Ectodermal cell (in vitro differentiated cells): Measurements from ENCODE around the gene TMEM203.

ENCODE experiments used
- H3K27ac ChIP-seq: 2 replicates; pipeline ENCODE4 v1.7.0; 2013; ENCODE audit warnings: mild to moderate bottlenecking, low read depth, low read length; ENCODE audit not compliant: insufficient read depth, poor library complexity, severe bottlenecking
- H3K27me3 ChIP-seq: 2 replicates; pipeline ENCODE4 v1.7.0; 2013; ENCODE audit warnings: mild to moderate bottlenecking, low read length; ENCODE audit not compliant: insufficient read depth, control insufficient read depth, poor library complexity, severe bottlenecking
- H3K36me3 ChIP-seq: one replicate; pipeline ENCODE4 v1.7.0; 2013; ENCODE audit warnings: low read length; ENCODE audit not compliant: control insufficient read depth, insufficient read depth
- H3K4me1 ChIP-seq: one replicate; pipeline ENCODE4 v1.7.0; 2013; ENCODE audit warnings: low read length; ENCODE audit not compliant: control insufficient read depth, insufficient read depth
- H3K4me3 ChIP-seq: 2 replicates; pipeline ENCODE4 v1.7.0; 2013; ENCODE audit warnings: low read depth, low read length, control low read depth; ENCODE audit not compliant: insufficient read depth
- H3K9me3 ChIP-seq: 2 replicates; pipeline ENCODE4 v1.7.0; 2013; ENCODE audit warnings: mild to moderate bottlenecking, low read length, moderate library complexity; ENCODE audit not compliant: control insufficient read depth
- WGBS, 2 experiments: methylation state at CpG; one replicate each; pipeline ENCODE4 v1.1.7; 2013; ENCODE audit warnings: missing lambda C conversion rate in 2 of 2; 5-methylcytosine and 5-hydroxymethylcytosine counted together

TMEM203 gene

DNA sequence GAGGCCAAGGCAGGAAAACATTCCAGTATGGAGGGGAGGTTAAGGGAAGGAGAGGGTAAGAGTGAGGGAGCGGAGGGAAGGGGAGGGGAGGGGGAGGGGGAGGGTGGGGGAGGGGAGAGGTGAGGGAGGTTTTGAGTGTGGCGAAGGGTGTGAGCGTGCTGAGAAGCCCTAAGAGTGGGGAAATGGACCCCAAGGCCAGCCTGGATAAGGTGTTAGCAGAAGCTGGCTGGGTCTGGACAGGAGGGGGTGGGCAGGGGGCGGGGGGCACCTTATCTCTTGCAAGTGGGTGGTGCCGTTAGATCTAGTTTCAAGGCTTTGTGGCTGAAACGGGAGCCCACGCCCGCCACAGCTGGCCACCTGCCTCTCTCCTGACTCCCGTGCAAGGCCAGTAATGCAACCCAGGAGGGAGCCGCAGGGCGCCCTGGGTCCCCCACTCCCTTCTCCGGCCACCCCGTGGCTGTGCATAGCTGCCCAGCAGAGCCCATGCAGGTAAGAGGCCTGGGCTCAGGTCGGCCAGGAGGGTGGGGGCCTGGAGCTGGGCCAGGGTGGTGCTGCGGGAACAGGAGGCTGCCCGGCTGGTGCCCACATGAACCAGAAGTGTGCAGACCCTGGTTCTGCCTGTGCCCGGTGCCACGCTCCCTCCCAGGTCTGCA, 22.5 kb upstream of the TMEM203 start:
- Histone ChIP-seq H3K27ac (no peak overlapping the region), H3K27me3 (peaks cover 3% of the 10 kb centered on the region), H3K36me3 (no peaks in the 10 kb centered on the region), H3K4me1 (no peaks in the 10 kb centered on the region), H3K4me3 (no peak overlapping the region), H3K9me3 (no peaks in the 10 kb centered on the region)
- 70% methylated on average over 17 of the region's 18 CpGs for WGBS, 2 experiments

DNA sequence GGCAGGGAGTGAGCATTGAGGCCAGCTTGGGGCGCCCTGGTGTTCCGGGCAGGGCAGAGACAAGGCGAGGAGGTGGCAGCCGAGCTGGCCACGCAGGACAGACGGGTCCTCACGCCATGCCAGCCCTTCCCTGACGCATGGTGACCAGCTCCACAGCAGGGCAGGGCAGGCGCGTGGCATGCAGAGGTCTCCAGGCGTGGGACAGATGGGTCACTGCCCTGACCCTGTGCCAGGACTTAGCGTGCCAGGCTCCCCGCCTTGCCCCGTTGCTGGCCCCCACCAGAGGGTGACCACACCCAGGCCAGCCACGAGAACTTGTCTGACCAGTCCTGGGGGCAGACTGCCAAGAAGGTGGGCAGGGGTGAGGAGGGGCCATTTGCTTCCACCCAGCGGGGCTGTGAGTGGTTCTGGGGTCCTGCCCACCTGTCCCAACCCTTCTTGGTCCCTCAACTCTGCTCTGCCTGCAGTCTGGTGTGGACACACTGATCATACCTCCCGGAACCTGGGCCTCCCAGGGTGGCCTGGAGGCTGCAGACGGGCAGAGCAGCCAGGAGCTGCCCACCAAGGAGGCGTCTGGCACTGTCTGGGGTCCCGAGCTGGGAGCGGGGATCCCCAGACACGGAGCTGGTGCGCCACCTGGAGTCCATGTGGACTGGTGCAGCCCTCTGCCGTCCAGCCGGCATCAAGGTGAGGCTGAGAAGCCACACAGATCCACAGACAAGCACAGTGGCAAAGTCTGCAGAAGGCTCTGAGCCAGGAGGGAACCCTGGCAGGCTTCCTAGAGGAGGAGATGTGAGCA, 21.8 kb upstream of the TMEM203 start, which contains the start of gene RNF224:
Gene RNF224, plus strand, starts transcription at position 449 of the 799 bp plus-strand sequence. CDS start 834 bp downstream, outside the sequence.
- Histone ChIP-seq H3K36me3 (no peaks in the 10 kb centered on the region), H3K4me1 (no peaks in the 10 kb centered on the region)
- 57 to 58% methylated on average over 25 of the region's 25 CpGs for whole genome bisulfite sequencing, 2 experiments

DNA sequence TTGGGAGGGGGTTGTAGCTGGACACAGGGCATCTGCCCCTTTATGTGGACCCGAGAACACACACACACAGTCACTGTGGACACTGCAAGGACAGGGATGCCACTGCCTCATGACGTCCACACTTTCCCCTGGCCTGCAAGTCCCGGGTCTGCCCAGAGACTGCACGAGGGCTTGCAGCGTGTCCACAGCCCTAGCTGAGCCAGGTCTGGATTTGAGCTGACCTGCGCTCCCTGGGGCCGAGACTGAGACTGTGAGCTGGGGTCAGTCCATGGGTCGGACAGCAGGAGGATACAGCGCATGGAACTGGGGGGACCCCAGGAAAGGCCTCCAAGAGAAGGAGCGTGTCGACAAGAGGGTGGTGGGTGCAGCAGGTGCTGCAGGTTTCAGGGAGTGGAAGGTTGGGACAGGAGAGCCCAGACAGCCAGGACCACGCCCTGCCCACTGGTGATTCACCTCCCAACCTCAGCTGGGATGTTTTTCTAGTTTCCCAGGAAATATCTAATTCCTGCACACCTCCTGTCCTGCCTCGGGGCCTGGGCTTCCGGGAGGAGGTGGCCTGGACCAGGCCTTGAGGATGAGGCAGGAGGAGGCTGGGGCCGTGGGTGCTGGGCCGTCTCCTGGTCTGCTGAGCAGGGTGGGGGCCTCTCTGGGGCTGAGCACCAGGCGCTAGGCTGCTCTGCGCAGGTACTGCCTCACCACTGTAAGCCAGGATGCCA, 21.0 kb upstream of the TMEM203 start:
- Histone ChIP-seq H3K4me1 (no peaks in the 10 kb centered on the region), H3K27ac (no peak overlapping the region), H3K9me3 (no peaks in the 10 kb centered on the region), H3K4me3 (no peak overlapping the region), H3K36me3 (no peaks in the 10 kb centered on the region), H3K27me3 (peaks cover 16% of the 10 kb centered on the region)
- 90 to 92% methylated on average over 18 of the region's 18 CpGs for WGBS, 2 experiments

More for the DNA sequence above, 21.8 kb upstream of the TMEM203 start, which contains the start of gene RNF224:
- no peak within 1 kb of the TSS for H3K4me3 ChIP-seq
- H3K27me3 ChIP-seq: peaks cover 10% of the 10 kb centered on the region
- H3K27ac ChIP-seq: no peak within 1 kb of the TSS
- H3K9me3 ChIP-seq: no peaks in the 10 kb centered on the region

DNA sequence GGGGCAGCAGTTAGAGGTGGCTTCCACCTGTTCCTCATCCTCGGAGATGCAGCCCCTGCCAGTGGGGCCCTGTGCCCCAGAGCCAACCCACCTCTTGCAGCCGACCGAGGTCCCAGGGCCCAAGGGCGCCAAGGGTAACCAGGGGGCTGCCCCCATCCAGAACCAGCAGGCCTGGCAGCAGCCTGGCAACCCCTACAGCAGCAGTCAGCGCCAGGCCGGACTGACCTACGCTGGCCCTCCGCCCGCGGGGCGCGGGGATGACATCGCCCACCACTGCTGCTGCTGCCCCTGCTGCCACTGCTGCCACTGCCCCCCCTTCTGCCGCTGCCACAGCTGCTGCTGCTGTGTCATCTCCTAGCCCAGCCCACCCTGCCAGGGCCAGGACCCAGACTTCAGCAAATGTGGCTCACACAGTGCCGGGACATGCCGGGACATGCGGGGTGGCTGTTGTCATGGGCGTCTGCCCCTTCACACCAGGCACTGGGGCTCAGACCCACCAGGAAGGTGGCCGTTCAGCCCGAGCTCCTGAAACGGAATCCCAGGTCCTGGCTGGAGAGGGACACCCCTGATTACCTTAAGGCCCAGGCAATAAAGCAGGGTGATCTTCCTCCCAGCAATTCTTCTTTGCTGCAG, 20.4 kb upstream of the TMEM203 start:
- Histone ChIP-seq H3K4me3 (no peak overlapping the region), H3K27me3 (peaks cover 19% of the 10 kb centered on the region)
- WGBS, 2 experiments: 89% methylated on average over 21 of the region's 21 CpGs

GRCh38 chr9:137224830-137225694, 19.6 kb upstream of the TMEM203 start, which contains the start of gene CYSRT1:
TSS of gene CYSRT1 (plus strand) at chr9:137225174. CDS start at chr9:137225622, 448 bp downstream.
- no peaks in the 10 kb centered on the region for H3K36me3 ChIP-seq
- 77 to 79% methylated on average over 23 of the region's 23 CpGs for WGBS, 2 experiments
- H3K4me1 ChIP-seq: no peaks in the 10 kb centered on the region
- no peaks in the 10 kb centered on the region for H3K9me3 ChIP-seq
- no peak within 1 kb of the TSS for H3K27ac ChIP-seq
- H3K4me3 ChIP-seq: peak within 1 kb of the TSS; percentile 86
- peaks cover 22% of the 10 kb centered on the region for H3K27me3 ChIP-seq

More for the DNA sequence above, 20.4 kb upstream of the TMEM203 start:
- Histone ChIP-seq H3K4me1 (no peaks in the 10 kb centered on the region), H3K27ac (no peak overlapping the region), H3K36me3 (no peaks in the 10 kb centered on the region), H3K9me3 (no peaks in the 10 kb centered on the region)

DNA sequence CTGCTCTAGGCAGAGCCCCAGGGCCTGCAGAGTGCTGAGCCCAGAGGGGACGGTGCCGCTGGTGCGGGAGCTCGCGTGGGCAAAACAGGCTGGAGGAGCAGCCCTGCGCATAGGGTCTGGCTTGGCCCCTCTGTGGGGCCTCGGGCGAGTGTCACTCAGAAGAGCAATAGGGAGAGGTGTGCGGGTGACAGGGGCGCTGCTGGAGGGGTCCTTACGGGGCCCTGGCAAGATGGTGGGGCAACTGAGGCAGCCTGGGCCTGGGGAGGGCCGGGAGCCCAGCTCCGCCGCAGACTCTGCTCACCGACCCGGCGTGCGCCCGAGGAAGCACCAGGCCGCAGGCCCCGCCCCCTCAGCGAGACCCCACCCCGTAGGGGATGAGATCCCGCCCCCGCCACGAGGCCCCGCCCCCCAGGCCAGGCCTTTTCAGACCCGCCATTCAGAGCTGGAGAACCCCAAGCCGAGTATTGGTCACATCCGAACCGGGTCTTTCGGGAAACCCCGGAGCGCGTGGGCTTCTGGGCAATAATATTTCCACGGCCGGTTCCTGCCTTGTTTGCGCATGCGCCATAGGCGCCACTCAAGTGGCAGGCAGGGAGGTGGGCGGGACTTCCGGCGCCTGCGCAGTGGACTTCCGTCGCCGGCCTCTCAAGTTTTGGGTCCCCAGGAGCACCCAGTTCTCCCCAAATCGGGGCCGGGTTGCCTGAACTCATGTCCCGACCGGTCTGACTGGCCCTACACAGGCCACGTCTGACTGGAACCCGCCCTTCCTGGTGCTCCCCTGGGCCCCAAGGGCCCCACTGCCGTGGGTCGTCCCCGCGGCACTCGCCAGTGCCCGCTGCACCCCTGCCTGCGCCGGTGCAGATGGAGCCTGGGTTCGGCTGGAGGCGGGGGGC, 17.9 kb upstream of the TMEM203 start:
- Histone ChIP-seq H3K4me3 (peak overlapping the region; percentile 86), H3K9me3 (no peaks in the 10 kb centered on the region), H3K4me1 (no peaks in the 10 kb centered on the region), H3K36me3 (no peaks in the 10 kb centered on the region), H3K27ac (no peak overlapping the region), H3K27me3 (peaks cover 22% of the 10 kb centered on the region)
- WGBS, 2 experiments: 3% methylated on average over 63 of the region's 63 CpGs

DNA sequence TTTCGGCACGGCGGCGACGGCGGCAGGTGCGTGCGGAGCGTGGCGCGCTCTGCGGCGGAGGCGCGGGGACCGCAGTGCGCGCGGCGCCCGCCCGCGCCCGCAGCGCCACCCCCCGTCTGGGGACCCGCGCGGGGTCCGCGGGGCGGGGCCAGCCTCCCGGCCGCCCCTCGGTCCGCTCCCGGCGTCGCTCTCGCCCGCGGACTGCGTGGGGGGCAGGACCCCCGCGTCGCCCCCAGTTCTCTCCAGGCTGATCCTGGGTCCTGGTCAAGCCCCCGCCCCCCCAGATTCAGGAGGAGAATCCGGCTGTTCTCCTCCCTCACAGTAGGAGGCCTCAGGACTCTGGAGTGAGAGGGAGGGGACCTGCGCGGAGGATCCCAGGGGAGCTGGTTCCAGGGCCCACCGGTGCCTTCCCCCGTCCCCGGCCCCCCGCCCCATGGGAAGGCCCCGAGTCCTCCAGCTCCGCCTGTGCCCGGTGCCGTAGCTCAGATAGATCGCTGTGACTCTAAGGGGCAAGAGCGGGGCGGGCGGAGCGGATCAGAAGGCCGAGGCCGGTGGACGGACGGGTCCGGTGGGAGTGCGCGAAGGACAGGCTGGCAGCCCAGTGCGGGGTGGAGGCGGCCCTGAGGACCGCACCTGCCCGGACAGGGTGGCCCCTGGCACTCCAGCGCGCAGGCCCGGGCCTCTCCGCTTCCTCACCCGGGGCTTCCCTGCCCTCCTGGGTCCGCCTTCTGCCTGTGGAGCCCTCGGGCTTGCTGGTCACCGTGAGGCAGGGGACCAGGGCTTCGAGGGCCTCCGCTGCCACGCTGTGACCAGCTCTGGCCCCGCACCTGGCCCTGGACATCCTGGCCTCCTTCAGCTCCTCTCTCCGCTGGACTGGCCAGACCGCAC, 17.0 kb upstream of the TMEM203 start, which contains the start of gene RNF208:
Gene RNF208, minus strand, starts transcription at position 51 of the 888 bp plus-strand sequence. CDS start 1,028 bp downstream, outside the sequence.
- no peak within 1 kb of the TSS for H3K27ac ChIP-seq

GRCh38 chr9:137221506-137222111, 16.2 kb upstream of the TMEM203 start:
- H3K36me3 ChIP-seq: no peaks in the 10 kb centered on the region
- no peaks in the 10 kb centered on the region for H3K9me3 ChIP-seq
- WGBS, 2 experiments: 5% methylated on average over 61 of the region's 61 CpGs
- H3K4me3 ChIP-seq: peak overlapping the region; percentile 29
- peaks cover 22% of the 10 kb centered on the region for H3K27me3 ChIP-seq
- no peak overlapping the region for H3K27ac ChIP-seq
- no peaks in the 10 kb centered on the region for H3K4me1 ChIP-seq

More for the DNA sequence above, 17.0 kb upstream of the TMEM203 start, which contains the start of gene RNF208:
- Histone ChIP-seq H3K27me3 (peaks cover 22% of the 10 kb centered on the region), H3K4me3 (peak within 1 kb of the TSS; percentile 86), H3K9me3 (no peaks in the 10 kb centered on the region), H3K4me1 (no peaks in the 10 kb centered on the region), H3K36me3 (no peaks in the 10 kb centered on the region)
- 7 to 8% methylated on average over 88 of the region's 88 CpGs for WGBS, 2 experiments
